HG02610 (cell line): ENCODE measurements around the gene SPATC1L.

Source experiments
- ATAC-seq: cut with Tn5 transposase; IDR thresholded peaks from one replicate; pipeline ENCODE4 v1.9.1; 2021; ENCODE audit warnings: mild to moderate bottlenecking, moderate library complexity; ENCODE audit not compliant: unreplicated experiment

The SPATC1L gene

GRCh38 chr21:46215436-46216131 is 31.3 kb upstream of the SPATC1L start:
- ATAC-seq: no peak

GRCh38 chr21:46214478-46215340 is 30.4 kb upstream of the SPATC1L start:
- ATAC-seq: no peak

- ATAC-seq: no peak
Measured at GRCh38 chr21:46213620-46214286, 29.5 kb upstream of the SPATC1L start.

GRCh38 chr21:46212721-46213484 is 28.6 kb upstream of the SPATC1L start:
- ATAC-seq: no peak

GRCh38 chr21:46211786-46212720 is 27.8 kb upstream of the SPATC1L start:
- ATAC-seq: no peak

- no peak for ATAC-seq
Measured at GRCh38 chr21:46211376-46211775, 27.1 kb upstream of the SPATC1L start.

GRCh38 chr21:46210378-46211136 is 26.3 kb upstream of the SPATC1L start:
- ATAC-seq: no peak

GRCh38 chr21:46208761-46209721 is 24.8 kb upstream of the SPATC1L start:
- ATAC-seq: no peak

- ATAC-seq: no peak
Measured at GRCh38 chr21:46207920-46208591, 23.8 kb upstream of the SPATC1L start.

- ATAC-seq: no peak
Measured at GRCh38 chr21:46207006-46207919, 23.0 kb upstream of the SPATC1L start.

GRCh38 chr21:46206163-46207005 is 22.1 kb upstream of the SPATC1L start:
- no peak for ATAC-seq

- ATAC-seq: no peak
Measured at GRCh38 chr21:46205766-46206162, 21.5 kb upstream of the SPATC1L start.

- ATAC-seq: no peak
Measured at GRCh38 chr21:46205166-46205565, 20.9 kb upstream of the SPATC1L start.

GRCh38 chr21:46203203-46203600 is 18.9 kb upstream of the SPATC1L start:
- ATAC-seq: no peak

GRCh38 chr21:46202592-46203202 is 18.4 kb upstream of the SPATC1L start:
- no peak for ATAC-seq
